GM18508 (cell line): ENCODE measurements around the gene HYAL1.
"Not testable (repeated sequence)": the region's sequence is repeated elsewhere in the genome, so short reads cannot be mapped to it uniquely, and the experiment has no call there.

ENCODE experiments used
- ATAC-seq: cut with Tn5 transposase; IDR thresholded peaks from one replicate; pipeline ENCODE4 v1.9.1; 2021; ENCODE audit warnings: moderate number of reproducible peaks; ENCODE audit not compliant: insufficient read depth, unreplicated experiment

Gene HYAL1

DNA sequence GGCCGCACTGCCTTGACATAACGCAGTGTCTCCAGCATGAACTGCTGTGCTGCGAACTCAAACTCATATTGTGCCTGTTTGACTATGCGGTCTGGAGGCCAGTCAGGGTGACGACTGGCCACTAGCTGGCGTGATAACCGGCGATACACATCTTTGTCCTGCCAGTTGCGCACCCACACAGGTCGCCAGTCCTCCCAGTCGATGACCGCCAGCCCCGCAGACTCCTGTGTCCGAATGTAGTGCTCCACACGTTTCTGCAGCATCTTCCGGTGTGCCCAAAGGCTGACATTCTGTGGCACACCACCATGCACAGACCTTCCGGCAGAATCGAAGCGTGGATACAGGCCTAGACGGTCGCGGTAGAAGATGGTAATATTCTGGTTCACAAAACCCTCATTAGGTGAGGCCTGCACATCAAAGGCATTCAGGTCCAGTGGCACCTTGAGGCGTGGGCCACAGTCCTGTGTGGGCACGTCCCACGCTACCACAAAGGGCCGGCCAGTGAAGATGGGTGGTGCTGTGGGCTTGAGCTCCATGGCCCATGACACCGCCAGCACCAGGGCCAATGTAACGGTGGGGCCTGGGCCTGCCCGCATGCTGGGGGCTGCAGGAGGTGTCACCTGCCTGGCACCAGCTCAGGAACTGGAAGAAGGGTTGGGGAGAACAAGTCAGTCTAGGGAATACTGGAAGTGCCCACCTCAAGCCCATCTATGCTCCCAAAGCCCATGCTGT lies 16.7 kb upstream of the HYAL1 start:
- no peak for ATAC-seq

DNA sequence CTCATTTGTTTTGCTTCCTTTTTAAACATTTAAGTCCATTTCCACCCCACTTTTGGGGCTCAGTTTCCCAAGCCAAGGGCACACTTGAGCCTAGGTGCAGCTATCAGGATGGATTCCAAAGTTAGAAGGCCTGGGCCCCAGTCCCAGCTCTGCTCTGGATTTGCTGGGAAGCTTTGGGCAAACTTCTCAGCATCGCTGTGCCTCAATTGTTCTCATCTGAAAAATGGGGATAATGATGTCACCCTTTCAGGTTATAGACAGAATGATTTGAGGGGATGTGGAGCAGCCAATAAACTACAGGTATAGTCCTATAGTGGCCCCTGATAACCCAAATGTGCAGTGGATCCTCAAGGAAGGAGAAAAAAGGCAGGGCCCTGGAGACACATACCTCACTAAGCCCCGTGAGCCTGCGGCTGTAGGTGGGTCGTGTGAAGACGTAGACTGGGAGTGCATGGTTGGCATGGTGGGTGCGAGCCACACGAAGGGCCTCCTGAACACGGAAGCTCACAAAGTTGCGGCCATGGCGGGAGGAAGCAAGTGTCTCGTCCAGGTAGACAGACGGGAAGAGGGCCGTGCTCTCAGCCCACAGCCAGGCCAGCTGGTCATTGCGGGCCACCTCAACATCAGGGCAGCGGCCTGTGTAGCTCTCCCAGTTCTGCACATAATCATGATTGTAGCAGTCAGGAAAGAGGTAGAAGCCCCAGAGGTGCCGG lies 16.0 kb upstream of the HYAL1 start:
- ATAC-seq = no peak

DNA sequence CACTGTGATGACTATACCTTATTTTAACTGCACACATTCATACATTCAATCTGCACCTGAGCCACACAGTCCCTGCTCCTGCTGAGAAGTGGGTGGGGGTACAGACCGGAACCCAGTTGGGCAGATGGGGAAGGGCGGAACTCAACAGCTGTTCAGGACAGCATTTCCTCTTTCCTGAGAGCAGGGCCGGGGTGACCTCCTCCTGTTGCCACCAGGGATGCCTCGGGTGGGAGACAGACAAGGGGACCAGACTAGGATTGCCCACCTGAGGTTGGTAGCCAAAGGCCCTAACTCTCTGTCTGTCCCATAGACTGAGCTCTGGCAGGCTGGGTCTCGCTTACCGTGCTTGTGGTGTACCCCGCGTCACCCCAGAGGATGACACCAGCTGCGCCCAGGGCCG lies 15.2 kb upstream of the HYAL1 start:
- no peak for ATAC-seq

DNA sequence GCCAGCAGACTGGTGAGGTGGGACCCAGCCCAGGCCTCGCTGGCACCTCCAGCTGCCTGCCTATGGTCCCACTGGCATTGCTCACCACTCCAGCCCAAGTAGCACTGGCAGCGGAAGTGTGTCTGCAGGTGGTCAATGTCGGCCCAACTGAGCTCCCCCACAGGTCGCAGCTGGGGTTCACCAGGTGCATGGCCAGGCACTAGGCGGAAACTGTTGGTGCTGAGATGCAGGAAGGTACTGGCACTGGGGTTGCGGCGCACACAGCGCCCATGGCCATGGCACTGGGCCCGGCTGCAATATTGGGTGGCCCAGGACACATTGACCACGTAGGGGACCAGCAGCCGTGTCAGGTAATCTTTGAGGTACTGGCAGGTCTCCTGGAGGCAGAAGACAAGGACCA lies 14.8 kb upstream of the HYAL1 start:
- ATAC-seq = no peak

DNA sequence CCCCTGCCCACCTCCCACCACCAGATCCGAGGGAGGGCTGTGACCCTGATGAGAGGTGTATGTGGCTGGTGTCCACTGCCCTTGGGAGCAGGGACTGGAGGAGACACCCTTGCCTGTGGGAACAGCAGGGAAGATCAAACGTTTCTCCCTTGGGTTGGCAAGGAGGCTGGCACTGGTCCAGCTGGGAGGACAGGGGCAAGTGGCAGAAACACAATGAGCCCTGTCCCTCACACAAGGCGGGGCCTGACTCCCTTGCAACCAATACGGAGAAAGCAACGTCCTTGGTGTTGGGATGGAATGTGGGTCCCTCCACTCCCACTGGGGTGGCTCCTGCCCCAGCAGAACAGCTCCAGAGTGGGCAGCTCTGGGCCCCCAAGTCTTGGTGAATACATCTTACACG lies 13.9 kb upstream of the HYAL1 start:
- ATAC-seq = no peak

DNA sequence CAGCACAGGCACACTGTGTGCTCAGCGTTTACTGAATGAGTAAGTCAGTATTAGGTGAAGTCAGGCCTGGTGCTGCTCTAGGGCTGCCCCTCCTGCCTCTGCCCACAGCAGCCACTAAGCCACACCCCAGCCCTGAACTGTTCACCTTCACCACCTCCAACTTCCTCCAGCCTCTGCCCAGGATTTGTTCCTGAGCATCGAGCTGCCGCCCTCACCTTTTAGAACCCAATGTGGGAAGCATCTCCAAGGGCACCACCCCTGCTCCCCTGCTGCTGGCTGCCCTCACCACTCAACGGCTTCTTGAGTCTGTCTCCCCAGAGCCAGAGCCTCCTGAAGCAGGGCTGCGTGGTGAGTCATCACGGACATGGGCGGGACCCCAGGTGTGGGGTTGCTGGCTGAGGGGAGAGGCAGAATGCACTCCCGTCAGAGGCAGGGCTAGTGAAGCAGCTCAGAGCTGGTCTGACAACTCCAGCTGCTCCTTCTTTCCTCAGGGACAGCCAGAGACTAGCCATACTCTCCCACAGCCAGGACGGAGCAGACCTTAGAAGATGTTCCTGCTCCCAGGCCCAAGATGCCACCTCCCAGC lies 13.4 kb upstream of the HYAL1 start:
- ATAC-seq = no peak

DNA sequence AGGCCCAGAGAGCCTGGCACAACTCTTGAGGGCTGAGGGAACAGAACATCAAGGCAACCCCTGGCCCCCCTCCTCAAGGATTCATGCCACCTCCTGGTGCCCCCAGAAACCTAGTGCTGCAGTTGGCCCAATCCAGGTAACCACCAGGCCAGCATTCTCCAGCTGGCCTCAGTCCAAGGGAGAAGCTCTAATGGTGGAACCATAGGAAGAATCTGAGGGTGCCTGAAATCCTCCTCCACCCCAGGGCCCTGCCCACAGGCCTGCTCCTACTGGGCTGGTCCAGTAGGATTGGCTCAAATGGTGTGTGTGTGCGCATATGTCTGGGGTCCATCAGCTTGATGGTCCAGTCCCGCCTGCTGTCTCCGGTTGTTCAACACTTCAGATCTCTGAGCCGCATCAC lies 11.4 kb upstream of the HYAL1 start:
- no peak for ATAC-seq

DNA sequence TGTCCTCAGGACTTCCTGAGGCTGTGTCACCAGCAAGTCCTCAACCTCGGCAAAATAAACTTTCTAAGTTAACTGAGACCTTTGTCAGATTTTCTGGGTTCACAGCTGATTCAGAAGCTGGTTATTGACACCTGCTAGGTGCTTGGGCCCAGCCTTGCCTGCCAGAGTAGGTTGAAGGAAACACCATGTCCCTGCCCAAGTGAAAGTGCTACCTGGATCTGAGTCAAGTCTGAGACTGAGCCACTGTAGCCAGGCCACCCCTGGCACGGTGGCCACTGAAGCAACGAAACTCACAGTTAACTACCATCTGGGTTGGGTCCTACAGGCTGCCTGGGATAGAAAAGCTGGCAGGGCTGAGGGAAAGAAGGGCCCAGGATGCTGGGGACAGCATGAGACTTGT lies 11.0 kb upstream of the HYAL1 start:
- ATAC-seq = no peak

DNA sequence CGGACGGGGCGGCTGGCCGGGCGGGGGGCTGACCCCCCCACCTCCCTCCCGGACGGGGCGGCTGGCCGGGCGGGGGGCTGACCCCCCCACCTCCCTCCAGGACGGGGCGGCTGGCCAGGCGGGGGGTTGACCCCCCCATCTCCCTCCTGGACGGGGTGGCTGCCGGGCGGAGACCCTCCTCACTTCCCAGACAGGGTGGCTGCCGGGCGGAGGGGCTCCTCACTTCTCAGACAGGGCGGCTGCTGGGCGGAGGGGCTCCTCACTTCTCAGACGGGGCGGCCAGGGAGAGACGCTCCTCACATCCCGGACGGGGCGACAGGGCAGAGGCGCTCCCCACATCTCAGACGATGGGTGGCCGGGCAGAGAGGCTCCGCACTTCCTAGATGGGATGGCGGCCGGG lies 8.7 kb upstream of the HYAL1 start:
- not testable (repeated sequence) for ATAC-seq

DNA sequence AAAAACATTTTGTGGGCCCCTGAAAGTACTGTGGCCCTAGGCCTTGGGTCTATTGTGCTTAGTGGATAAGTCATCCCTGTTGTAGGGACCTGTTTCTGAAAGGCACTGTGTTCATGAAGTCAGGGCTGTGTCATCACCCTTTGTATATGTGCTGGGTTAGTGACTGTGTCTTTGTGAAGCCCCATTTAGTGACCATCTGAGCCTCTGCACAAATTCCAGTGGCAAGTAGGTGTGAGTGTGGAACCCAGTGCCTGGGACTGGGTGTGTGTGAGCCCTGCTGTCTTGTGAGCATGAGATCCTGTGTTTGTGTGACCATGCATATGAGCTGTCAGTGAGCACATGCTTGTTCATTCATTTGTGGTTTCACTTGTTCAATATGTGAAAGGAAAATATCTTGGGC lies 1.2 kb upstream of the HYAL1 start:
- ATAC-seq = no peak

DNA sequence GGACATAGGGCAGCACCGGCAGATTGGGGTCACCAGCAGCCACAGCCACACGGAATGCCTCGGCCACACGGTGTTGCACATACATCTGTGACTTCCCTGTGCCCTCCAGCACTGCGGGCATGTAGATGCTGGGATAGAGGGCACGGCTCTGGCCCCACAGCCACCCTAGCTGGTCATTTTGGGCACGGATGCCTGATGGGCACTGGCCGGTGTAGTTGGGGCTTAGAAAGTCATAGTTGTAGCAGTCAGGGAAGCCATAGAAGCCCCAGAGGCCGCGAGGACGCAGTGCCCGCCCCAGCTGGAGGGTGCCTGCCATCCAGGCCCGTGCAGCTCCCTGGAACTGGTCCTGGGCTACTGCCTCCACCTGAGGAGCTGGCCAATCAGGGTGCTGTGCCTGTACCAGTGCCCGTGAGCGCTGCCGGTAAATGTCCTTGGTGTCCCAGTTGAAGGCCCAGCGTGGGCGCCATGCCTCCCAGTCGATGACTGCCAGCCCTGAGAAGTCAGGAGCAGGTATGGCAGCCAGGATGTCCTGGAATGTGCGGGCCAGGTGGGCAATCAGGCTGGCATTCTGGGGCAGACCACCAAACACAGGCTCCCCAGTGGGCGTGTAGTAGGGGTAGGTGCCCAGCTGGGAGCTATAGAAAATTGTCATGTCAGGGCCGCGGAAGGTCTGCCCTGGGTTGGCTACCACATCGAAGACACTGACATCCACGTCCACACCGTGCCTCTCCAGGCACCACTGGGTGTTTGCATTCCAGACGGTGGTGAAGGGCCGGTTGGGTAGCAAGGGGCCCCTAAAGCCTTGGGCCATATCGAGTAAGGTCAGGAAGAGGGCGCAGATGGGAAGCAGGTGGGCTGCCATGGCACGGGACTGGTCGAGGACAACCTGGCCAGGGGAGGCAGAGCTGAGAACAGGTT lies 1.0 kb downstream of the HYAL1 start:
- no peak for ATAC-seq

DNA sequence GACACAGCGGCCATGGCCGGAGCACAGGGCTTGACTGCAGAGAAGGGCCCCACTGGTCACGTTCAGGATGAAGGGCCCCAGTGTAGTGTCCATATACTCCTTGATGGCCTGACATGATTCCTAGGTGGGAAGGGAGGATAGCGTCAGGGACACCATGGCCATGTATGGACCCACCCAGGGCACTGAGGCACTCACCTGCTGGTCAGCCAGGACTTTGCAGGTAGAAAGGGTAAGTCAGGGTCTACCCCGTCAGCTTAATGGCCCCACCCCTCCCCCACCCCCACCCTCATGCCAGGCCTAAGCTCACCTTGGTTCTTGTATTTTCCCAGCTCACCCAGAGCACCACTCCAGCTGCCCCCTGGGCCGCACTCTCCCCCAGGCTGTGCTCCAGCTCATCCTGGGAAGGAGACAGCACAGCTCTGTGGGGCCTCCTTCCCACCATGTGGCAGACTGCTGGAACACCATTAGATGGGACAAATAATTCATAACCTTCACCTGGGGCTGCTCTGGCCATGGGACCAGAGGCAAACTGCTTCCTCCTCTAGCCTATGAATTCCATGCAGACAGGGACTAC lies 2.6 kb downstream of the HYAL1 start:
- no peak for ATAC-seq

DNA sequence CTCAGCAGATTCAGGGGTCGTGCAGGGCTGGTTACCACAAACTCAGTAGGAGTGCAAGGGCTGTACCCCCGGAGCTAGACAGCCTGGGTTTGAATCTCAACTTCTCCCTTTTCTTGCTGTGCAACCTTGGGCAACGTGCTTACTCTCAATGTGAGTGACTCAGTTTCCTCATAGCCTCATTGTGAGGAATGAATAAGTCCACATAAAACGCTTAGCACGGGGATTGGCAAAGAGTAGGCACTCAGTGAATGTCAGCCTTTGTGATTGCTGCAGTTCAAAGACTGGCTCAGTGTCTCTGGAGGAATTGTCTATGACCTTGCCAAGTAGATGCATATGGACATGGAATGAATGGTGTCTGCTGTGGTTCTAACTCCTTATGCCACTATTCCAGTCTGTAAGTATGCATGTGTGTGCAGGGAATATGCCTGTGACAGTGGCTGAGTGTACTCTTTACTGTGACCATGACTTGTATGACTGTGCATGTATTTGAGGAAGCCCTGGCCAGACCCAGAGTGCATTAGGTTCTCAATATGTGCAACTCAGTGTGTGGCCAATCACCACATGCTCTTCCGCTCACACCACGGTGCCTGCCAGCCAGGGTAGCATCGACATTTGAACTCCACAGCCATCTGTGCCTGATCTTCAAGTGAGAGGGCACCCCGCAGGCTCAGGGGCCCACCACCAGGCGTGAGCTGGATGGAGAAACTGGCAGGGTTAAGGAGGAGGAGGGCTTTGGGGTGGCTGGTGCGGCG lies 3.3 kb downstream of the HYAL1 start:
- ATAC-seq = no peak

DNA sequence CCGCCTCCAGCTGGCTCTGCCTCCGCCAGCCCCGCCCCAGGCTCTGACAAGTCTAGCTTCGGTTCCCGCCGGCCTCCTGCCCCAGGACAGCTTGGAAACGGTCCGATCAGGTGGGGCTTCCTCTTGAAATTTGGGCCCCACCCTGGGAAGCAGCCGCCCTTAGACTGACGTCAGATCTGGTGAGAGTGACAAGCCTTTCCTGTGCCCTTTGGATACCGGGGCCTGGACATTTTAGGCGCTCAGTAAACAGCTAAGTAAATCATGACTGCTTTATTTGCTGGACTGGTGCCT lies 3.8 kb downstream of the HYAL1 start:
- no peak for ATAC-seq

DNA sequence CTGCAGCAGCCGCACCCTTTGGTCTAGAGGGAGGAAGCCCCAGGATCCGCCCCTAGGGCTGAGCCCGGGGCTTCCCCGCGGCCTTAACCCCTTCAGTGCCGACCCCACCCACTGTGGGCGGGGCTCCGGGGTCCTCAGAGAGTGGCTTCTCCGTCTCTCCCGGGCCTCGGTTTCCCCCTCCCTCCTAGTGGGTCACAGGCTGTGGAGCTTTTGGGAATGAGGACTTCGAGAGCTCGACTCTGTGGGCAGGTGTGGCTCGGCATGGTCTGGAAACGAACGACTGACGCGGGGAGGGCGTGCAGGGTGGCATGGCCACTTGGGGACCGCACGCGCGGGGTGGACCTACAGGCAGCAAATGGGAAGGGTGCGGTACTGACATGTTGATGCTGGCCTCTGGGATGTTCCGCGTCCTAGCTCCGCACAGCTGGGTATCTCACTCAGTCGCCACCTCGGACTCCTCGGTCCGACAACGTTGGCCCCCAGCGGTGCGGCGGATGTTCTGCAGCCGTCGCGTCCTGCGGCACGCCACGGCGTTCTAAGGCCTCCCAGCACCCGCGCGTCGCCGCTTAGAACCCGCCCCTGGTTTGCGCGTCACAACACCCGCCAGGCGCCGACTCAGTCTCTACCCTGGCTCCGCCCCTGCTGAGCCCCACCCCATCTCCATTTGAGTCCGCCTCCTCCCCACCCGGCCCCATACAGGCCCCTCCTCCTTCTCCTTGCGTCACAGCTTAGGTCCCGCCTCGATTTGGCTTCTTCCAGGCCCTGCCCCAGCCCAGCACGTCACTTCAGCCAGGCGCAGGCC lies 4.3 kb downstream of the HYAL1 start, which contains the start of the genes HYAL3 and NAA80:
Gene HYAL3 (minus strand): TSS at position 570 of the 802 bp plus-strand sequence. CDS start 3,803 bp downstream, outside the sequence.
Gene NAA80 (minus strand): TSS at position 570 of the 802 bp plus-strand sequence. CDS start 1,942 bp downstream, outside the sequence.
- ATAC-seq = peak; percentile 42

DNA sequence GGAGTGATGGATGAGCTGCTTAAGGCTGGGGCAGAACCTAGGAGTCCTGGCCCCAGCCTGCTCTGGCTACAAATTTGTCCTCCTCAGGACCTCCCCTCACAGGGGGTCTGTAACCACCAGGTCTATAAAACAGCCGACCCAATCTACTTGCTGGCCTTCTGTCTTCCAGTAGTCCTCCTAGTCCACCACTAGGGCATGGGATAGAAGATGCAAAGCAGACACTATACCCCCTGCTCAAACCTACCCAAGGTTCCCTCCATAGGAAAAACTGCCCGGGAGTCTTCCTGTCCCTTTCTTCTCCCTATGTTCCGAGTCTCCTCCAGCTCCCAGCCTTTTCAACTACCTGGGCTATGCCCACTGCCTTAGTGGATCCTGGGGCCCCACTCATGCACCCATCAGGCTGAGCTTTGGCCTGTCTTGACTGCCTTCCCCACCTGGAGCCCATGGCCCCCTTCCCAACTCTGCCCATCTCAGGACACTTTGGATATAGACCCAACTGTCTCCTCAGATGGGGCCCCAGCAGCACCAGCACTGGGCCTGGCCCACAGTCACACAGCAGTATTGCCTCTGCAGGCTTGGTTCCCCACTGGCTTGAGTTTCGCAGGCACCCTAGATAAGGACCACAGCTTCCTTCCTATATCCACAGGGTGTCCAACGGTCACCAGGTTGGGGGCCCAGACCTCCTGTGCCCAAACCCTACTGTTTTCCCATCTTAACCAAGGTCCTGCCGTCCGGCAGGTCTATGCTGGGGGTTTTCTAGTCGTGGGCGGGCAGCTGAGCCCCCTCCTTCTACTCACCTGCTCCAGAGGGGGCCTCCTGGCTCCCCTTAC lies 5.3 kb downstream of the HYAL1 start:
- ATAC-seq = no peak

DNA sequence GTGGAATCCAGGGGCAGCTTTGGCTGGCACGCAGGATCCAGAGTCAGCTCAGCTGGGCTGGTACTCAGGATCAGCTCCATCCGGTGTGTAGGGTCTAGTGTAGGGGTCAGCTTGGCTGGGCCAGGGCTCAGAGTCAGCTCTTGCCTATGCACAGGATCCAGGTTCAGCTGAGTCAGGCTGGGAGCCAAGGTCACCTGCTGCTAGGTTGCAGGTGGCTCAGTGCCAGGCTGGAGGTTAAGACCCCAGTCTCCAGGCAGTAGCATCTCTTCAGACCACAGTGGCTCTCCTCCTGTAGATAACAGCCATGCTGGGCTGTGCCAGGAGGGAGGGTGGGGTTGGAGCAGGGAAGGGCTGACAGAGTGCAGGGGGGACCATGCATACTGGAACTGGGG lies 6.0 kb downstream of the HYAL1 start:
- ATAC-seq = no peak
